SK-N-SH treated with all-trans-retinoic acid at 6 μM for 48 hours (cell line): ENCODE results near the gene CAMLG.

Experiments
- ARNTL ChIP-seq: fragments of 450-650 bp; formaldehyde crosslinking; IDR thresholded peaks from 2 replicates; pipeline ENCODE4 v1.5.0; 2020; ENCODE audit warnings: low read depth, mild to moderate bottlenecking, moderate library complexity, borderline replicate concordance
- BACH2 ChIP-seq: fragments of 250-450 bp; sonication (Bioruptor Pico); IDR thresholded peaks from 2 replicates; pipeline ENCODE4 v1.9.0; 2021; ENCODE audit warnings: mild to moderate bottlenecking, borderline replicate concordance
- CREB5 ChIP-seq: fragments of 250-450 bp; sonication (Bioruptor Pico); IDR thresholded peaks from 2 replicates; pipeline ENCODE4 v1.5.1; 2020; ENCODE audit warnings: low read depth, mild to moderate bottlenecking, moderate library complexity
- CSRNP3 ChIP-seq: fragments of 250-450 bp; sonication (Bioruptor Pico); IDR thresholded peaks from 2 replicates; pipeline ENCODE4 v1.5.1; 2021; ENCODE audit warnings: mild to moderate bottlenecking, moderate library complexity
- OSR1 ChIP-seq: fragments of 250-450 bp; sonication (Bioruptor Pico); IDR thresholded peaks from 2 replicates; pipeline ENCODE4 v1.8.0; 2022; ENCODE audit warnings: moderate library complexity, mild to moderate bottlenecking, inconsistent platforms
- PATZ1 ChIP-seq: fragments of 250-450 bp; sonication (Bioruptor Pico); IDR thresholded peaks from 2 replicates; pipeline ENCODE4 v1.8.0; 2020; ENCODE audit warnings: mild to moderate bottlenecking, moderate library complexity, borderline replicate concordance
- POU6F1 ChIP-seq: fragments of 250-450 bp; sonication (Bioruptor Pico); IDR thresholded peaks from 2 replicates; pipeline ENCODE4 v1.8.0; 2021; ENCODE audit warnings: low read depth, mild to moderate bottlenecking, moderate library complexity, borderline replicate concordance
- RARB ChIP-seq: fragments of 250-450 bp; sonication (Bioruptor Pico); IDR thresholded peaks from 2 replicates; pipeline ENCODE4 v1.8.0; 2021; ENCODE audit warnings: mild to moderate bottlenecking, moderate library complexity
- TCF4 ChIP-seq: fragments of 250-450 bp; sonication (Bioruptor Pico); IDR thresholded peaks from 2 replicates; pipeline ENCODE4 v1.8.0; 2021; ENCODE audit warnings: mild to moderate bottlenecking, moderate library complexity, borderline replicate concordance
- ZFP30 ChIP-seq: fragments of 450-650 bp; formaldehyde crosslinking; IDR thresholded peaks from 2 replicates; pipeline ENCODE4 v1.5.0; 2022; ENCODE audit warnings: mild to moderate bottlenecking, moderate library complexity

GRCh38 chr5:134736173-134736812, 2.1 kb upstream of the CAMLG start:
- TF ChIP-seq ZFP30 (no peak), ARNTL (CRISPR knock-in tag) (no peak), OSR1 (no peak), PATZ1 (no peak), RARB (CRISPR knock-in tag) (no peak), CREB5 (CRISPR knock-in tag) (no peak), POU6F1 (CRISPR knock-in tag) (no peak), BACH2 (no peak), TCF4 (CRISPR knock-in tag) (no peak), CSRNP3 (CRISPR knock-in tag) (no peak)
